NCI-H2081 treated with DMSO at 0.1 percent for 48 hours (cell line): Measurements from ENCODE around the gene BAIAP2L1.
A peak's percentile ranks its signal among the peaks of the same experiment; 100 is the strongest.
"Not testable (repeated sequence)": the region's sequence is repeated elsewhere in the genome, so short reads cannot be mapped to it uniquely, and the experiment has no call there.

Experiments
- DNase-seq: peaks from one replicate; lab custom pipeline; 2025; lab: John Stamatoyannopoulos, UW

BAIAP2L1 gene, protein sequence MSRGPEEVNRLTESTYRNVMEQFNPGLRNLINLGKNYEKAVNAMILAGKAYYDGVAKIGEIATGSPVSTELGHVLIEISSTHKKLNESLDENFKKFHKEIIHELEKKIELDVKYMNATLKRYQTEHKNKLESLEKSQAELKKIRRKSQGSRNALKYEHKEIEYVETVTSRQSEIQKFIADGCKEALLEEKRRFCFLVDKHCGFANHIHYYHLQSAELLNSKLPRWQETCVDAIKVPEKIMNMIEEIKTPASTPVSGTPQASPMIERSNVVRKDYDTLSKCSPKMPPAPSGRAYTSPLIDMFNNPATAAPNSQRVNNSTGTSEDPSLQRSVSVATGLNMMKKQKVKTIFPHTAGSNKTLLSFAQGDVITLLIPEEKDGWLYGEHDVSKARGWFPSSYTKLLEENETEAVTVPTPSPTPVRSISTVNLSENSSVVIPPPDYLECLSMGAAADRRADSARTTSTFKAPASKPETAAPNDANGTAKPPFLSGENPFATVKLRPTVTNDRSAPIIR

DNA sequence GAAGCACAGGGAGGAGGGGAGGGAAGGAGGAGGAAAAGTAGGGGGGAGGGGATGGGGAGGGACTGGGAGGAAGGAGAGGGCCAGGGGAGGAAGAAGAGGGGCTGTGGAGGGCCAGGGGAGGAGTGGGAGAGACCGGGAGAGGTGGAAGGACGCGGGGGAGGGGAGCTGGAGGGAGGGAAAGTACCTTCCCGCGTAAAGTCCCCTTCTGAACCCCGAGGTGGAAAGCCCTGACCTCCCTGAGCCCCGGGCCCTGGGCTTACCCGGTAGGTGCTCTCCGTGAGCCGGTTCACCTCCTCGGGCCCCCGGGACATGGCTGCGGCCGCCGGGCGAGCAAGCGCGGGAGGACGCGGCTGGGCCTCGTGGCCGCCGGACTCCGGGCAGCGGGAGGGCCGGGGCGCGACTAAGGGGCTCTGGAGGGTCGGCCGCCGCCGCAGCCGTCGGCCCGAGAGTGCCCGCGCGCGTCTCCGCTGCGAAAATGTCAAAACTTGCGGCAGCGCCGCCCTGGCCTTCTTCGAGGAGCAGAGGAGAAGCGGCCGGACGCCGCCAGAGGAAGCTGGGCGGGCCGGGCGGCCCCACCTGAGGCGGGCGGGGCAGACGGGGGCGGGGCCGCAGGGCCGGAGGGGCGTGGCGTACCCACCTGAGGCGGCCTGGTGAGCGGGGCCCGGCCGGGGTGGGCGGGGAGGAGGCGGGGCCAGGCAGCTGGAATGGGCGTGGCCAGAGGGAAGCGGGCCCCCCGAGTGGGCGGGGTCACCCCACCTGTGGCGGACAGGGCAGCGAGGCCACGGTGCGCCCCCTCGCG, at the start of gene BAIAP2L1:
BAIAP2L1 (minus strand) TSS at position 549 of the 799 bp plus-strand sequence; CDS start at position 311, 238 bp downstream.
- peak; percentile 56 for DNase-seq

DNA sequence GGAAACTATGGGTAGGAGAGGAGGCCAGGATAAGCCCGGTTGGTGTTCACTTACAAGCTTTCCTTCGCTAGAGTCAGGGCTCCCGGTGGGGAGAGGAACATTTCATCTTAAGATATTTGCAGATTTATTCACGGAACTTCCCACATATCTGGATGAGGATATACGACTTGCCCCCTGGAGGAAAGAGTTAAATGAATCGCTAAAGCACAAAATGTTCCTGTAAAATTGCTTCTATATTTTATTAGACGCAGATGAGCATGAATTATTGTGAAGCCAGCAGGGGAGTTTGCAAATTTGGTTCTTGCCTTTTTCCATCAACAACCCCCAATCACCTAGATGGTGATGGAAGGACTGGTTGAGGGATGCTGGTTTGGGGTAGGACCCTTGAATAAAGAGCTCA, 47.9 kb upstream of the BAIAP2L1 start:
- no peak for DNase-seq

DNA sequence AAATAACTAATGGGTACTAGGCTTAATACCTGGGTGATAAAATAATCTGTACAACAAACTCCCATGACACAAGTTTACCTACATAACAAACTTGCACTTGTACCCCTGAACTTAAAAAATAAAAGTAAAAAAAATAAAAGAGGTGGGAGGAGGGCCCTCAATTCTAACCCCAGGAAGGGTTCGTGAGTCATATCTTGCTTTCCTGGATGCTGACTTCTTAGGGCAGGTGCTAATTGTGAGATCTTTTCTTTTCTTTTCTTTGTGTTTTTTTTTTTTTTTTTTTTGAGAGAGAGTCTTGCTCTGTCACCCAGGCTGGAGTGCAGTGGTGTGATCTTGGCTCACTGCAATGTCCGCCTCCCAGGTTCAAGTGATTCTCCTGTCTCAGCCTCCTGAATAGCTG, 40.1 kb upstream of the BAIAP2L1 start:
- not testable (repeated sequence) for DNase-seq

DNA sequence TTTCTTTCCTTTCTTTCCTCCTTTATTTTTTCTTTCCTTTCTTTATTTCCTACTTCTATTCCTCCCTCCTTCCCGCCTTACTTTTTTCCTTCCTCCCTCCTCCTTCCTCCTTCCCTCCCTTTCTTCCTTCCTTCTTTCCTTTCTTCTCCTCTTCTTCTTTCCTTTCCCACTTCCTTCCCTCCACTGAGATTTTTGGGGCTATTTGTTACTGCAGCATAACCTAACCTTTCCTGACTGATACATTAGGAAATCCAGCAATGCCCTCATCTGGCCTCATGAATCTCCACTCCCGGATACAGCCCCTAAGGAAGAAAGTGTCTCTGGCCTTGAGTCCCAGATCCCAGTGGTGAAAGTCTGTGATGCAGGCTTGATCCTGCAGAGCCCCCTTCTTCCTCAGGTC, 38.6 kb upstream of the BAIAP2L1 start:
- DNase-seq: no peak

DNA sequence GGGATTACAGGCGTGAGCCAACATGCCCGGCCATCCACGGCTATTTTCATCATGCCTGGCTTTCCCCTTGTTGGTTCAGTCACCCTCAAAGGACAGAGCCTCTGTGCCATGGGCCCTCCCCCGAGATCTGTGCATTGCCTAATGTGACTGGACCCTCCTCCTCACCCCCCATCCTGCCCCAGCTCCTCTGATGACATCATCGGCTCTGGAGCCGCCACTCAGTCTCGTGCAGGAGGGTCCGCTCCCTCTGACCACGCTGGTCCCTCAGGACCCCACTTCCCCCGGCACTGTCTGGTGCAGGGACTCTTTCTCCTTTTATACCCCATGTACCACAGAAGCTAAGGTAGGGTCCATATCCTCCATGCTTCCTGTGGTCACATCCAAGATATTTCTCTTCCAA, 33.2 kb upstream of the BAIAP2L1 start:
- no peak for DNase-seq

DNA sequence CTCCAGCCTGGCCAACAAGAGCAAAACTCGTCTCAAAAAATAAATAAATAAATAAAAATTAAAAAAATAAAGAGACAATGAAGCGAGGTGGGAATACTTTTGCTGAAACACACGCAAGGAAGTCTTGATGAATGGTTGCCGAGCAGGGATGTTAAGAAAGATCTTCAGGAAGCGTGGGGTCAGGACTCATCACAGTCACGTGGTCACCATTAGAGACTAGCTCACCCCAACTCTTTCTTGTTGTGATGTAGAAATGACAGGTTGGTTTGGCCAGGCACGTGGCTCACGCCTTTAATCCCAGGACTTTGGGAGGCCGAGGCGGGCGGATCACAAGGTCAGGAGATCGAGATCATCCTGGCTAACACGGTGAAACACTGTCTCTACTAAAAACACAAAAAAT, 28.9 kb upstream of the BAIAP2L1 start:
- no peak for DNase-seq

DNA sequence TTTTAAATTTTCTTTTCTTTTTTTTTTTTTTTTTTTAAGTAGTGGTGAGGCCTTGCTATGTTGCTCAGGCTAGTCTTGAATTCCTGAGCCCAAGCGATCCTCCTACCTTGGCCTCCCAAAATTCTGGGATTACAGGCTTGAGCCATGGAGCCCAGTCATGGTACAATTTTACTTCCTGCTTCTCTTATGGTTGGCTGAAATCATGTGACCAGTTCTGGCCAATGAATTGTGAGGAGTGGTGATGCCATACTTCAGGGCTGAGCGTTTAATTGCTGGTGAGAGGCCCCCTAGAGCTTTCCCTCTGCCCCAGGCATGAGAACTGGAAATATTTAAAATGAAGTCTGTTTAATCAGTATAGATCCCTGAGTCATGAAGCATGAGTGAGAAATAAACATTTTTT, 22.2 kb upstream of the BAIAP2L1 start:
- no peak for DNase-seq

DNA sequence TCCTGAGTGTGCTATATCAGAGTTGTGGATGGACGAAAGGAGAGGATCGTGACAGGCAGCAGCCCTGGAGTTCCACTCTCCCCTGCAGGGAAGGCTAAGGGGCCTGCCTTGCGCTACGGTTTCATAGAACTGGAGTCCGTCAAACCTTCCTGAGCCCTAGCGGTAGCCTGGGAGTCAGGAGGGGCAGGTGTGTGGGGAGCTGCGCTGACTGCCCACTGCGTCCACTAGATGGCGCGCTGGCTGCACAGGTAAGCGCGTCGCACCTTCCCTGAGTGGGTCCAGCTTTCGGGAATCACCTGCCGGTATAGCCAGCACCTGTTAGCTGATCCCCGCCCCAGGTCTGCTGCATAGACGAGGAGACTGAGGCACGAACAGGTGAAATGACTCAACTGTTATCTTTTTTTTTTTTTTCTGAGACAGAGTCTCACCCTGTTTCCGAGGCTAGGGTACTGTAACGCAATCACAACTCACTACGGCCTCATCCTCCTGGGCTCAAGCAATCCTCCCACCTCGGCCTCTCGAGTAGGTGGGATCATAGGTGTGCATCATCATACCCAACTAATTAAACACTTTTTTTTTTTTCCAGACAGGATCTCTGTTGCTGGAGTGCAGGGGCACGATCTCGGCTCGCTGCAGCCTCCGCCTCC, 20.2 kb upstream of the BAIAP2L1 start:
- DNase-seq: peak; percentile 54

DNA sequence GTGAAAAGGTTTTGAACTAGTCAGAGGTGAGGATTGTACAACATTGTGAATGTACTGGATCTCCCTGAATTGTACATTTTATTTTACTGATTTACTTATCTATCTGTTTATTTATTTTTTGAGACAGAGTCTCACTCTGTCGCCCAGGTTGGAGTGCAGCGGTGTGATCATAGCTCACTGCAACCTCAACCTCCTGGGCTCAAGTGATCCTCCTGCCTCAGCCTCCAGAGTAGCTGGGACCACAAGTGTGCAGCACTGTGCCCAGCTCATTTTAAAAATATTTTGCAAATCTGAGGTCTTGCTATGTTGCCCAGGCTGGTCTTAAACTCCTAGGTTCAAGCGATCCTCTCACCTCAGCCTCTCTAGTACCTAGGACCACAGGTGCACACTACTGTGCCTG, 19.1 kb upstream of the BAIAP2L1 start:
- DNase-seq: not testable (repeated sequence)

DNA sequence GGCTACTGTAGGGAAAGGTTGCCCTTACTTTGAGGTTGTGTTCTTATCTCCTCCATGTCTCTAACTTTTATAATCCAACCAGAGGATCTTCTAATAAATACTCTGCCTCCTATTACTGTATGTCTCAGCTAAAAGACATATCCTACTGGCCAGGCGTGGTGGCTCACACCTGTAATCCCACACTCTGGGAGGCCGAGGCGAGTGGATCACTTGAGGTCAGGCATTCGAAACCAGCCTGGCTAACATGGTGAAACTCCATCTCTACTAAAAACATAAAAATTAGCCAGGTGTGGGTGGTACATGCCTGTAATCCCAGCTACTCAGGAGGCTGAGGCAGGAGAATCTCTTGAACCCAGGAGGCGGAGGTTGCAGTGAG, 18.4 kb upstream of the BAIAP2L1 start:
- not testable (repeated sequence) for DNase-seq

DNA sequence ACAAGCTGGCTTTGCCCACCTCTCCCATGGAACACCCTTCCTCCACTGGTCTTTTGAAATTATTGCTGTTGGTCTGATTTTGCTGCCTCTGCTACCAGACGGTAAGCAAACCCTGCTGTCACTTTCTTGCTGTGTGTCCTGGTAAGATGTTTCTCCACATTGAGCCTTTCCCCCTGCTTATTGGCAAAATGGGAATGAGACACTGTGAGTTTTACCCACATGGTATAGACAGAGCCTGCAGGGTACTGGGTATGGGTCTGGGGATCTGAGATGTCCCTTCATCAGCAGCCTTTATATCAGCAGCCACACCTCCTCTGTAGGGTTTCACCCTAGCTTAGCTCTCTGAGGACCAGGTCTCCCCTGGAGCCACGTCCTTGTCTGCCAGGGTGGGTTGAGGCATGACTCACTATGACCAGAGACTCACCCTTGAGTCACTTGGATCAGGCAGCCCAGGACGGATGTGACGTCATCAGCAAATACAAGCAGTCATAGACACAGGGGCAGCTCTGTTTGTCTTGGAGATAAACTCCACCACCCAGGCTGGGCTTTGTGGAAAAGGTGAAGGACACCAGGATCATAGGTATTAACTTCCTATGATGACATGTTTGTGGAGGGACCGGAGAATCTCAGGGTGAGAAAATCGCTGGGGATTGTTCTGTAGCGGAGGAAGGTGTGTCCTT, 17.9 kb upstream of the BAIAP2L1 start:
- DNase-seq: no peak

DNA sequence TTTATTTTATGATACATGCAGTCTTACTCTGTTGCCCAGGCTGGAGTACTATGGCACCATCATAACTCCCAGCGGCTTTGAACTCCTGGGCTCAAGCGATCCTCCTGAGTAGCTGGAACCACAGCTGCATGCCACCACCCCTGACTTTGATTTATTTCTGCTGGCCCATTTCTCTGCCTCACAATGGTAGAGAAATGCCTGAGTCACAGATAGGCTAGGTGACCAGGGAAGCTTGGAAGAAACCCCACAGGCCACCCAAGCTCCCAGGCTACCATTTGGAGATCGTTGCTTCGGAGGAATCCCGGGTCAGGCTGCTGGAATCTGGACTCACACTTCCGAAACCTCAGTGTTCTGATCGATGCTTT, 17.4 kb upstream of the BAIAP2L1 start:
- DNase-seq: no peak

DNA sequence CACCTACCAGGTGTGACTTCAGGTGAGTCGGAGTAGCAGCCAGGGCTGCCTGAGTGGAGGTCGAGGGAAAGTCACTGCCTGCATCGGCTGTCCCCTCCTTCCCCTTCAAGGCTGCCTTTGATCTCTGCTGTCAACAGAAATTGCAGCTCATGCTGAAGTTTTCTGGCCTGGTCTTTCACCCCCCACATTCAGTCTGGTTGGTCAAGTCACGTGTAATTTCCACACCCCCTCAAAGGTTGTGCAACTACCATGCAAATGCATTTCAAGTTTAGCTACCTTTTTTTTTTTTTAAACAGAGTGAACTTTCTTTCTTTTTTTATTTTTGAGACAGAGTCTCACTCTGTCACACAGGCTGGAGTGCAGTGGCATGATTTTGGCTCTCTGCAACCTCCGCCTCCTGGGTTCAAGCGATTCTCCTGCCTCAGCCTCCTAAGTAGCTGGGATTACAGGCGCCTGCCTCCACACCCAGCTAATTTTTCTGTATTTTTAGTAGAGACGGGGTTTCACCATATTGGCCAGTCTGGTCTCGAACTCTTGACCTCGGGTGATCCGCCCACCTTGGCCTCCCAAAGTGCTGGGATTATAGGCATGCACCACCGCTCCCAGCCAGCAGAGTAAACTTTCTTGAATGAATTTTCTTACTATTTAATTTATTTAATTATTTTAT, 16.8 kb upstream of the BAIAP2L1 start:
- DNase-seq: not testable (repeated sequence)

DNA sequence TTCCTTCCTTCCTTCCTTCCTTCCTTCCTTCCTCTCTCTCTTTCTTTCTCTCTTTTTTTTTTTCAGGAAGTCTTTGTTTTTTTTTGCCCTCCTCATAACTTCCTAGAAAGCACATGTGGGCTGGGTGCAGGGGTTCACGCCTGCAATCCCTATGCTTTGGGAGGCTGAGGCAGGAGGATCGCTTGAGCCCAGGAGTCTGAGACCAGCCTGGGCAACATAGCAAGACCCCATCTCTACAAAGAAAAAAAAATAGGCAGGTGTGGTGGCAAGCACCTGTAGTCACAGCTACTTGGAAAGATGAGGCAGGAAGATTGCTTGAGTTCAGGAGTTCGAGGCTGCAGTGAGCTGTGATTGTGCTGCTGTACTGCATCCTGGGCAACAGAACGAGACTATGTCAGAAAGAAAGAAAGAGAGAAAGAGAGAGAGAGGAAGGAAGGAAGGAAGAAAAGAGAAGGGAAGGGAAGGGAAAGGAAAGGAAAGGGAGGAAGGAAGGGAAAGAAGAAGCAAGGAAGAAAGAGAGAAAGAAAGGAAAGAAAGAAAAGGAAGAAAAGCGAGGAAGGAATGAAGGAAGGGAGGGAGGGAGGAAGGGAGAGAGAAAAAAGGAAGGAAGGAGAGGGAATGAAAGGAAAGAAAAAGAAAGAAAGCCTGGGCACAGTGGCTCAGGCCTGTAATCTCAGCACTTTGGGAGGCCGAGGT, 13.5 kb upstream of the BAIAP2L1 start:
- no peak for DNase-seq

DNA sequence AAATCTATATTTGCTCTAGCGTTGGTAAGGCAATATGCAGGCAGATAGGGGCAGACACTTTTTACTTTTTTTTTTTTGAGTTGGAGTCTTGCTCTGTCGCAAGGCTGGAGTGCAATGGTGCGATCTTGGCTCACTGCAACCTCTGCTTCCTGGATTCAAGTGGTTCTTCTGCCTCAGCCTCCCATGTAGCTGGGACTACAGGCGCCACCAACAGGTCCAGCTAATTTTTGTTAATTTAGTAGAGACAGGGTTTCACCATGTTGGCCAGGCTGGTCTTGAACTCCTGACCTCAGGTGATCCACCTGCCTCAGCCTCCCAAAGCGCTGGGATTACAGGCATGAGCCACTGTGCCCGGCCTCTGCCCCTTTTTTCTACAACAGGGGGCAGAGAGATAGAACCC, 12.8 kb upstream of the BAIAP2L1 start:
- not testable (repeated sequence) for DNase-seq

DNA sequence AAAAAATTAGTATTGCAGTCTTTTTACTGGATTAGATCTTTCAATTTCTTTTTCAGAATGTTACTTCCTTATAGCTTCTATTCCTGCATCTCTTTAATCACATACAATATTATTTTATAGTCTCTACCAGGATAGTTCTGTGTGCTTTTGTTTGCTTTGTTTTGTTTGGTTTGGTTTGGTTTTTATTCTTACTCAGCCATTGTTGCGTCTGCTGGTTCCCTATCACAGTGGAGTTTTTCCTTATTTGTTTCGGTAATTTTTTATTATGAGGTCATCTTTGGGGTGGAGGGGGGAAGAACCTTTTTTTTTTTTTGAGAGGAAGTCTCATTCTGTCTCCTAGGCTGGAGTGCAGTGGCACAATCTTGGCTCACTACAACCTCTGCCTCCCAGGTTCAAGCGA, 9.0 kb upstream of the BAIAP2L1 start:
- no peak for DNase-seq

DNA sequence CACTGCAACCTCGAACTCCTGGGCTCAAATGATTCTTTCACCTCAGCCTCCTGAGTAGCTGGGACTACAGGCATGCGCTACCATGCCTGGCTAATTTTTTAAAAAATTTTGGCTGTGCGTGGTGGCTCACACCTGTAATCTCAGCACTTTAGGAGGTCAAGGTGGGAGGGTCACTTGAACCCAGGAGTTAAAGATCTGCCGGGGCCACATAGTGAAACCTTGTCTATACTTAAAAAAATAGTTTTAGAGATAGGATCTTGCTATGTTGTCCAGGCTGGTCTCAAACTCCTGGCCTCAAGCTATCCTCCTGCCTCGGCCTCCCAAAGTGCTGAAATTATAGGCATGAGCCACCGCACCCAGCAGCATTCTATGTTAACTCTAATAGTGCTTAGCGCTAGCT, 7.3 kb upstream of the BAIAP2L1 start:
- DNase-seq: not testable (repeated sequence)

DNA sequence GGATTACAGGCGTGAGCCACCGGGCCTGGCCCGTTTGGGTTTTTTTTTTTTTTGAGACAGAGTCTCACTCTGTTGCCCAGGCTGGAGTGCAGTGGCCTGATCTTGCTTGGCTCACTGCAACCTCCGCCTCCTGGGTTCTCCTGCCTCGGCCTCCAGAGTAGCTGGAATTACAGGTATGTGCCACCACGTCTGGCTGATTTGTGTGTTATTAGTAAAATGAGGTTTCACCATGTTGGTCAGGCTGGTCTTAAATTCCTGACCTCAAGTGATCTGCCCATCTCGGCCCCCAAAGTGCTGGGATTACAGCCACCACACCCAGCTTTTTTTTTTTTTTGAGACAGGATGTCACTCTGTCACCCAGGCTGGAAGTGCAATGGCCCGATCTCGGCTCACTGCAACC, 5.9 kb upstream of the BAIAP2L1 start:
- no peak for DNase-seq

DNA sequence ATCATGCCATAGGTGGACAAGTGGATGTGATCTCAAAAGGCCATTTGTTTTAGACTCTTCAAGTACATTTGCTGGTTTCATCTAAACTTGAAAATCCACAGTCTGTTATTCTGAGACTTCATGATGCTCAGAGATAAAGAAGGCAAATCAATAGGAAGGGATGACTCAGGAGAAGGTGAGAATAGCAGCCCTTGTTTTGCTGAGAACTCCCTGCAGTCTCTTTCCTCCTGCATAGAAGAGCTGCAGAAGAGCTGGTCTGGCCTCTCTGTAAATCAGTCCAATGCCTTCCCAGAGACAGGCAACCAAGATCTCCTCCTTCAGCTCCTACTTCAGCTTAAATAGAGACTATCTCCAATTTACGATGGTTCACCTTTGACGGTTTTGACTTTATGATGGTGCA, 4.0 kb upstream of the BAIAP2L1 start:
- no peak for DNase-seq

DNA sequence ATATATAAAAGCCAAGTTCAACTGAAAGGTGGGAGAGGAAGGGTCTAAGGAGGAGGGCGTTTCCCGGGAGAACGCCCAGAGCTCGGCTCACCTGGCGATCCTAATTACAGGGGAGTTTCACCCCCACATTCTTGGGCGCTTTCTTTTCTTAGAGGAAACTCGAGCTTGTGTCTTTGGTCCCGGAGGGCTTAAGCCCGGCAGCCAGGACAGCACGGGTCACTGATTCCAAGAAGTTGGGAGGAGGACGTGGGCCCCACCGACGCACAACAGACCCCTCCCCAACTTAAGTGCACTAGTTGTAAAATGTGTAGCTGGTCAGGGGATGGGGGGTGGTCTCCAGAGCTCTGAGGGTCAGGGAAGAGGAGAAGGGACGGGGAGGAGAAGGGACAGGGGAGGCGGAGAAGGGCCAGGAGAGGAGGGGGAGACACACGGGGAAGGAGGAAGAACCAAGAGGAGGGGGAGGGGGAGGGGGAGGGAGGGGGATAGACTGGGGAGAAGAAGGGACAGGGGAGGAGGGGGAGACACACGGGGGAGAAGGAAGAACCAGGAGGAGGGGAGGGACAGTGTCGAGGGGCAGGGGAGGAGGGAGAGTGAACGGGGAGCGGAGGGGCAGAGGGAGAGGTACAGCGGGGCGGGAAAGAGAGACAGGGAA, 874 bp downstream of the BAIAP2L1 start:
- DNase-seq: no peak
